HG02798 (cell line): ENCODE data around the gene PTRH2.

Source experiments
- ATAC-seq: cut with Tn5 transposase; IDR thresholded peaks from one replicate; pipeline ENCODE4 v1.9.1; 2021; ENCODE audit warnings: mild to moderate bottlenecking; ENCODE audit not compliant: unreplicated experiment, poor library complexity

The PTRH2 gene

DNA sequence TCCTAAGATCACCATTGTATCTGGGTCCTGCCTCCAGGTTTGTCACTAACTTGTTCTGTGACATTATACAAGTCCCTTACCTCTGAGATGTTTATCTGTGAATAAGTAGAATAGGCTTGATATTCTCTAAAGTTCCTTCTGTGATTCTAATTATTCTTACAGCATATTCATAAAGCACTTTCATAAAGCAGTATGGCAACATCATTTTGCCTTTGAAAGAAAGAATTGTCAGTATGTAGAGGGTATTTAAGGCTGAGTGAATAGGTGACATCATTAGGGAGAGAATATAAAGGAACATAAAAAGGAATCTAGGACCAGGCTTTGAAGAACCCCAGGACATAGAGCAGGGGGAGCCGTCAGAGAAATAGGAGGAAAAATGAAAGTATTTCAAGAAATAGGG, 15.8 kb upstream of the PTRH2 start:
- ATAC-seq: no peak

DNA sequence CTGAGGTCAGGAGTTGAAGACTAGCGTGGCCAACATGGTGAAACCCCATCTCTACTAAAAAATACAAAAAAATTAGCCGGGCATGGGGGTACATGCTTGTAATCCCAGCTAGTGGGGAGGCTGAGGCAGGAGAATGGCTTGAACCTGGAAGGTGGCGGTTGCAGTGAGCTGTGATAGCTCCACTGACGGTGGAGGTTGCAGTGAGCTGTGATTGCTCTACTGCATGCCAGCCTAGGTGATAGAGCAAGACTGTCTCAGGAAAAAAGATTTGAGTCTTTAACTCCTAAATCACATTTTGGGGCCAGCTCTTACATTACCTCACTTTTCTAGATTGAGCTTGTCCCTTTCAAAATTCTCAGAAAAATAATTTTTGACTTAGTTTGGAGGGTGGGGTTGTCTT, 15.4 kb upstream of the PTRH2 start:
- ATAC-seq: no peak

DNA sequence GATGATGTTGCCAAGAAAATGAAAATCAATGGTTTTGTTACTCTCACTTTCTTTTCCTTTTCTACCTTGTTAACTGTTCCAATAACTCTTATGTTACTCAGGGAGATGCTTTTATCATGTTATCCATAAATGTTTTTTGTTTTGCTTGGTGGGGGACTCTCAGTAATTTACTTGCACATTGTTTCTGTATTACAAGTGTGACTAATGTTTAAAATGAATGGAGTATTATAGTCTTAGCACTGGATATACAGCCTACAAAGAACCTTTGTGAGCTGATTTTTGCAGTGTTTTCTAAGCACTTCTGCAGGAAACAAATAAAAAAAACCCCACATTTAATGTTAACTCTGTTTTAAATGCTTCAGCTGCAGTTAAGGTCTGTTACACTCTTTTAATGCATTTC, 12.3 kb upstream of the PTRH2 start:
- ATAC-seq: no peak

DNA sequence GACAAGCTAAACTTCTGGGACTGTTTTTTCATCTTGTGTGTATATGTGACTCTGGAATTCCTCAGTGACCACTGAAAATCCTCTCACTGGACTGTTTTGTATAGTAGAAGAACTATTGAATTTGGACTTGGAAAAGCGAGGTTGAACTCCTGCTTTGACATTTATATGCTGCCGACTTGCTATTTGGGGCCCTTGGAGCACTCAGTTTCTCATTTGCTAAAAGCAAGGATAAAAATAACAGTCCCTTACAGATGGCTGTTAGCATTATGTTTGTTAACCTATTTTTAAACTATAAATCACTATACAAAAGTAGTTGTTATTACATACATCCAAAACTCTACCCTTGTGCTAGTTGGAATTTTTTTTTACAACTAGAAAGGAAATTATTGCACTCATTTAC, 9.2 kb upstream of the PTRH2 start:
- no peak for ATAC-seq

DNA sequence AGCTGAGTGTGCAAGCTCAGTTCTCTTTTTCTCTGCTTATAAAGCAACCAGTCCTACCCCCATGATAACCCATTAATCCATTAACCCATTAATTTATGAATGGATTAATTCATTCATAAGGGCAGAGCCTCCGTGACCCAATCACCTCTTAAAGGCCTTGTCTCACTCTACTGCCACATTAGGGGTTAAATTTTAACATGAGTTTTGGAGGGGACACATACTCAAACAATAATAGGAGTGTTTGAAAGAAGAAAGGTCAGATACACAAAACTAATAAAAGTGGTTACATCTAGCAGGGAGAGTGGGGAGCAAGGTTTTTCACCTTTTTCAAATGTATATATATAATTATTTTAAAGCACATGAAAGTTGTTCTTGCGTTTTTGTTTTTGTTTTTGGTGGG, 7.0 kb upstream of the PTRH2 start:
- ATAC-seq: no peak

DNA sequence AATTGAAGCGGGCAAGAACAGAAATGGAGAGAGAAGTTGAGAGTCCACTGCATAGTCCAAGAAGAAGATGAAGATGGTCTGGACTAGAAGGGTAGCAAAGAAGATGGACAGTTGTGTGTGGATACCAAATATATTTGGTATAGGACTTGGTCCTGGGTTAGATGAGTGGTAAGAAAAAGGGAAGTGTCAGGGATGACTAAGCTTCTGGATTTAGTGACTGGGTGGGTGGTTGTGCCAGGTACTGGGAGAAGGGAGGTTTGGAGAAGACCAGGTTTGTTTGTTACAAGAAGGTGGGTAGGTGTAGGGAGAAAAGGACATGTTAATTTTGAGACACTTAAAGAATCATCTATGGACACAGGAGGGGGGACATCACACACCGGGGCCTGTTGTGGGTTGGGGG, 5.6 kb upstream of the PTRH2 start:
- ATAC-seq: no peak

DNA sequence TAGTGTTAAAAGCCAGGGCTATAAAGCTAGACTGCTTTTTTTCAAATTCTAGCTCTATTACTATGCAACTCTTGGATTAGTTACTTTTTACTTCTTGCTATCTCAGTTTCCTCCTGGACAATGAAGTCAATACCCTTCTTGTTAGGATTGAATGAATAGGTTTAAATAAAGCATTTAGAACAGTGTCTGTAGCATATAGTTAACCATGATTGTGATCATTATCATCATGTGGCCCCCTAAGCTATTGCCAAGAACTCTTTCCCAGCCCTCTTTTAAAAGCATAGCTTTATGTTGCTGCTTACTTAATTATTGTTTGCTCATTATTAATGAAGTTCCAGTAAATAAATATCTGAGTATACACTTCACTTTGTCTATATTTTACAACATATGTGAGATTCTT, 4.7 kb upstream of the PTRH2 start:
- no peak for ATAC-seq

DNA sequence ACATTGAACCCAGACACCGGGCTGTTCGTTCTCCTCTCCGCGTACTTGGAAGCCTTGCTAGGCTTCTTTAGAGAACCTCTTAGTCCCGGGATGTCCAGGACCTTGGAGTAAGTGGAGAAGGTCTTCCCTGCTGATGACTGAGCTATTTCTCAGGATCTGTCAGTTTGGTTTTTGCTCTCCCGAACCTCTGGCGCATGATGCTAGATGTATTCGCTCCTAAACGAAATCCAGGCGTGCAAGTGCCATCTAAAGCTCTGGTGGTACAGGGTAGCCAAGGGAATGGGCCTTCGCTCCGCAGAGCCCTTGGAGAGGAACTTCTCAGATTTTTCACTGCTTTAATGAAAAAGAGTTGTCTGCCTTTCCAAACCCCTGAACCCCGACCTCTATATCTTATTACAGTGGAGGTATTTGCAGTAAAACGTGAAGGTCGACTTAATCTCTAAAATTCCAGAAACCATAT, 771 bp upstream of the PTRH2 start:
- ATAC-seq: no peak

DNA sequence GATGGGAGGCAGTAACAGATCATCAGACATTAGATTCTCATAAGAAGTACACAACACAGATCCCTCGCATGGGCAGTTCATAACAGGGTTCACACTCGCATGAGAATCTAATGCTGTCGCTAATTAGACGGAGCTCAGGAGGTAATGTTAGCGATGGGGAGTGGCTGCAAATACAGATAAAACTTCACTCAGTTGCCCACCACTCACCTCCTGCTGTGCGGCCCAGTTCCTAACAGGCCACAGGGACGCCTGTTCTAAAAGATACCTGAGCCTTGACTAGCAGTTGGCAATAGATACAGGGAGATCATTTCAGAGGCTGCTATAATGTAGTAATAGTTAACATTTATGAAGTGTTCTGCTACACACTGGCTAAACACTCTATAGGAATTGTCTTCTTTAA, 4.9 kb downstream of the PTRH2 start:
- ATAC-seq: no peak

DNA sequence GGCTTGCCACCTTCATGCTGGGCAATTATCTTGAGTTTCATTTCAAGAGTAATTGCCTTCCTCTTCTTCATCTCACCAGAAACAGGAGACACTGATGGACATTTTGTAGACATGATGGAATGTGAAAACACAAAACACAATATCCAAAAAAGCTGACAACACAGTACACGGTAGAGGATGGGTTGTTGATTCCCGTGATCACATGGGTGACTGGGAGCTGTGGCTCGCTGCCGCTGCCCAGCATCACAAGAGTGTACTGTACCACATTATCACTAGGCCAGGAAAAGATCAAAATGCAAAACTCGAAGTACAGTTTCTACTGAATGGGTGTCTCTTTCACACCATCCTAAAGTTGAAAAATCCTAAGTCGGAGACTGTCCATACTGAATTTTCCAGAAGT, 7.4 kb downstream of the PTRH2 start:
- no peak for ATAC-seq

DNA sequence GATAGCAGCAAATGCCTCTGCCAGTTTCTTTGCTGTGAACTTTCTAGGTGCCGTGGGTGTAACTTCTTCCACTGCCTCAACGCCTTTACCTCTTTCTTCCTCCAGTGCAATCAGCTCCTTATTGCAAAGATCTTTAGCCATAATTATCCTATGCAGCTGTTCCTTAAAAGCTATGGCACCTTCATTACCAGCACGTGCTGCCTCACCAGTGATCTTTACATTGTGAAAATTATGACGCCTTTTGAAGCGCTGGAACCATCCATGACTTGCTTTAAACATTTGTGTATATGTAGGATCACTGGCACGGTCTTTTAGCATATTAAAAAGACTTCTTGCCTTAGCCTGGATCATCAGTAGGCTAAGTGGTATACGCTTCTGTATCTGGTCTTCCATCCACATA, 8.0 kb downstream of the PTRH2 start:
- ATAC-seq: no peak

DNA sequence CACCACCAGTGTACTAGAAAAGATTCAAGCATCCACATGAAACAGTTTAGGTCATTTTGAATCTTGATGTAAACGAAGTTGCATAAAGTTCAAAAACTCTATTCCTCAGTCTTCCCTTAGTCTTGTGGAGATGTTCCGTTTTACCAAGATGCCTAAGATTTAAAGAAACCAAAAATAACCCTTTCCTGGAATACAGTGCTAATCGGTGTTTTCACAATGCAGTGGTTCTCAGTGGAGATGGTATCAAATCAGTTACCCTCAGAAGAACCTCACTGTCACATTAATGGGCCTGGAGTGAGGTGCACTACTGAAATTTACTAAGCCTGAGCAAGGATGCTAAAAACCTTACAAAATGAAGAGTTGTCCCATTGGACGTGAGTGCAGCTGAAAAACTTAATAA, 9.1 kb downstream of the PTRH2 start:
- ATAC-seq: no peak

DNA sequence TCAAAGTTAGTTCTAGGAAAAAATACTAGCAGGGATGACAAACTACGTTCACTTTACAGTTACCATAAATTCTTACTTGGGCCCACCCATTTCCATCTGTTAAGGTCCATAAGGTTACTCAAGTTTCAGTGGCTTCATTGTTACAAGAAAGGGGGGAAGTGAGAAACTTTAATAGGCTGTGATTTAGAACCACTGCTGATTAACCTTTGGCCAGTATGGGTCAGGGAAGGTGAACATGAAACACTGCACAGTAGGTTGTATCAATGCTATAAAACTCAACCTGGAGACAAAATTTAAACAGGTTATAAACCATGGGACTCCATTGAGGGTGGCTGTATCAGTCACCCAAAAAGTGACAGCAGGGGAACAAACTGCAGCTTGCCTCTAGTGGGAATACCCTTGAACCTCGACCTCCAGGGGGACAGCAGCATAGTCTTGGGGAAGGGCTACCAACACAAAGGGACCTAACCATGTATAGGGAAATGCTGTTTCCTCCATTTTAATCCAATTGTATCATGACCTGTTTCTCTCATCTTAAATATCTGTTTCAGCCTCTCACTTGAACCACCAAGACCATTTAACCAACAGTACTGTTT, 10.4 kb downstream of the PTRH2 start:
- ATAC-seq: no peak

DNA sequence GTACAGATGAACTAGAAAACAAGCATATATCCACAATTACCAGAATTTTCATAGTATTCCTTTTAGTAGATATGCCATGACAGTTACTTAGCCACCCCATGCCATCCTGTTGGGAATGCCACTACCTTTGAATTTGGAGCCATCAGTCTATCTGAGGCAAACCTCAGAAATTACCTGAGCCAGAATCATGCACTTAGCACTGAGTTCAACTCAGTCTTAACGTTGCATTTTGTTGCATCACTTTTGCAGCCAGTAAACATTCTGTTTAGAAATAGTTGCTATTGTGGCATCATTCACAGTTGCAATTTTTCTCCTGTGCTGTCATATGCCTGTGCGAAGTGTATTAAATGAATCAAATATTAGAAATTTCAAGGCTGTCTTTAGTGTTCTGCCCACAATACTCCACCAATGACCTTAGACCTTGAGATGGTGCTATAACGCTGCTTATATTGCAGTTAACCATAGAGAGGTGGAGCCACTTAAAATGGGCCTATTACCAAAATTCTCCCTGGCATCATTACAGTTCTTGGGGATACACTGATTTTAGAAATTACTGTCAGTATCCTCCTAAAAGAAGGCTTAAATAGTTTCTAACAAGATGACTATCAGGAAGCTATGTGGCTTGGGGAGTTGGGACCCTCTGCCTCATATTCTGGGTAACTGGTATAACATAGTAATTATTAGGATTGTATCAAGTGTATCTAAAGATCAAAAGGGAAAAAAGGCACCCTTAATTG, 11.1 kb downstream of the PTRH2 start:
- ATAC-seq: no peak

DNA sequence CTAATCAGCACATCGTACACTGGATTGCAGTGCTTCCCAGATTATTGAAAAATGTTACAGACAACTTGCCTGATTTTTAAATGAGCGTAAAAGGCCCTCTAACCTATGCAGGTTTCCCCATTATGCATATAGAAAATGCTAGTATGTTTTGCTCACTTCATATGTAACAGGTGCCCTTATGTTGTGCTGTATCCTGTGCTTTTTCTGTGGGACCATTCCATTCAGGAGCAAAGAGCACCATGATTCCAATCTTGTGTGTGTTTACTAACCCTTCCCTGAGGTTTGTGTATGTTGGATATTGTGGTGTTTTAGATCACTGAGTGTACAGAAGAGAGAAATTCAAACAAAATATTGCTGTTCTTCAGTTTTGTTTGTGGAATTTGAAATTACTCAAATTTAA, 12.9 kb downstream of the PTRH2 start:
- no peak for ATAC-seq

DNA sequence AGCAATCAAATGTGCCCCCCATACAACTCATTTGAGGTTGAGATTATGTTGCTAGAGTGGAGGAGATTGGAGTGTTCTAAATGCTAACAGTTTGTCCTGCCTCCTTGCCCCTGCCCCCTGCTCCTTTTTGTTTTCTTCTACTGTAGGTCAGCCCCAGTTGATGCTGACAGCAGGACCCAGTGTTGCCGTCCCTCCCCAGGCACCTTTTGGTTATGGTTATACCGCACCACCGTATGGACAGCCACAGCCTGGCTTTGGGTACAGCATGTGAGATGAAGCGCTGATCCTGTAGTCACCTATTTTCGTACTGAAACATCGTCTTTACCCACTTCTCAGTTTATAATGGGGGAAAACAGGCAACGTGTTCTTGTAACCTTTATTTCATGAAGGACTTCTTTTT, 13.6 kb downstream of the PTRH2 start:
- ATAC-seq: no peak

DNA sequence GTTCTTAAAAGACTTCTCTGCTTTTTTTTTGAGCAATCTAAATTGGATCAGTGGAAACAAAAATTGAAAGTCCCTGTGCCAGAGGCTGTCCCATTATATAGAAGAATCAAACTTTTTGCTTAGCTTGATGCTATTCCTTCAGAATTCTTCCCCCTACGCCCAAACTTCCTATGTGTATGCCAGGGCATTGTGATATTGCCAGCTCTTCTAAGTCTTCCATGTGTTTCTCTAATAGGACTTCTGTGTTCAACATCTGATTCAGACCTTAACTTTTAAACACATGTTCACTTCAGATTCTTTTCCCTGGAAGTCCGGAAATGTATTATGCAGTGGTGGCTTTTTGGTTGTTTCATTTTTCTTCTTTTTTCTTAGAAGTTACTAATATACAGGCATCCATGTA, 18.7 kb downstream of the PTRH2 start:
- ATAC-seq: no peak

DNA sequence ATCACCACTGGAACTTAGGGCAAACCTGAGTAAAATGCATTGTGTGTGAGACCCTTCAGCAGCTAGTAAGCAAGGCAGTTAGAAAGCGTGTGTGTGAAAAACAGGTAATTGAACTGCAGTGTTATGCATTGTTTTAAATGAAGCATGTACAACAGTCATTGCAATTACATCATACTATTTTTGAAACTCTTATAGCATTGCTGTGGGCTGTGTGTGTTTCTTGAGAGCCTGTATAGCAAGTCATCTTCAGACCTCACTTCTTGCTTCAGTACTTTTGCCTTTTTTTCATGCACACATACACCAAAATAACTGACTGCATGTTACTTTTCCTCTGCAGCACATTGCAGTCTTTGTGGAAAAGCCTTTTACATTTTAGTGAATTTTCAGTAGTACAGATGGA, 19.2 kb downstream of the PTRH2 start:
- no peak for ATAC-seq

DNA sequence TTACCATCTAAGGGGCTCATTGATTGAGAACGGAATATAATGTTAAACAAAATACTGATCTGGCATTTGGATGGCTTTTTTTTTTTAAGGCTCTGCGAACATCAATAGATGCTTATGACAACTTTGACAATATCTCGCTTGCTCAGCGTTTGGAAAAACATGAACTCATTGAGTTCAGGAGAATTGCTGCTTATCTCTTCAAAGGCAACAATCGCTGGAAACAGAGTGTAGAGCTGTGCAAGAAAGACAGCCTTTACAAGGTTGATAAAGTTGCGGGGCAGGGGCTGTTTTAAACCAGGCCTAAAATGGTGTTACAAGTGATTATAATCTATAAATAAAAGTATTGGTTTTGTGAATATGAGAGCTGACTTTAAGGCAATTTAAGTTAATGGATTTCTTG, 22.3 kb downstream of the PTRH2 start:
- no peak for ATAC-seq

DNA sequence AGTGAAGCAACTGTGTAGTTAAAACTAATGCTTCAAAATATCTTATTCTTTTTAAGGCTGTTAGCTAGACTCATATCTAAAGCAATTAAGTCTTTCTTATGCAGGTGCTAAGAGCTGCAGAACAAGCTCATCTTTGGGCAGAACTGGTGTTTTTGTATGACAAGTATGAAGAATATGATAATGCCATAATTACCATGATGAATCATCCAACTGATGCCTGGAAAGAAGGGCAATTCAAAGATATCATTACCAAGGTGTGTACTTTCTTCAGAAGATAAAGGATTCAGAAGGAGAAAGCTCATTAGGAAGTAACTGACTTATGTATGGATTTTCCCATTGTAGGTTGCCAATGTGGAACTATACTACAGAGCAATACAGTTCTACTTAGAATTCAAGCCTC, 23.9 kb downstream of the PTRH2 start:
- ATAC-seq: no peak

DNA sequence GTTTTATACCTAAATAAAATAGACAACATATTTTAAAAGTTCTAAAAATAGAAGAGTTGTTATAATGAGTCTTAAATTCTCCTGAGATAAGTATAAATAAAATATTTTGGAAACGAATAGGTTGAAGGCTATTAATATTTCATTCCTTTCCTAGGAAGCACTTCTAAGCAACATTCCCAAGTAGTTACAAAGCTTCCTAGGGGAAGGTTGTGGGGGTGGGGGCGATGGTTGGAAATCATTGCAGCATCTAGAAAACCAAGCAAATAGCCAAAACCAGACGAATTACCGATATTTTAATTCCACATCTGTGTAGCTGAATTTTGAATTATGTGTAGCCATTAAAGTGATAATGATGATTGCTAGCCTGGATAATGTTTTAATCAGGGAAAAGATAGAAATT, 26.9 kb downstream of the PTRH2 start:
- ATAC-seq: no peak

DNA sequence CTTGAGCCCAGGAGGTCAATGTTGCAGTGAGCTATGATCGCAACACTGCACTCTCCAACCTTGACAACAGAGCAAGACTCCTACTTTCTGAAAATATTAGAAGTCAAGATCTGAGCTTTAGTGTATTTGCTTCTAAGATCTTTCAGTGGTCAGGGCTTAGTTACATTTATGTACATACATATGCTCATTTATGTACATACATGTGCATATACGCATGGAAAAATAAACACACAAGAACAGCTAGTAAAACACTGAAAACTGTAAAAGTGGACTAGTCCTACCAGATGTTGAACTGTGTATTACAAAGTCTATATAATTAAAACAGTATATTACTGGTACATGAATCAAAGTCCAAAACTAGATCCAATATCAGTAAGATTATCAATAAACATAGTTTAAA, 28.3 kb downstream of the PTRH2 start:
- no peak for ATAC-seq
